GM12878 (cell line): ENCODE results near the gene SUOX. TPM values are rescaled to one million over a fixed set of nuclear protein-coding genes. Genes with fewer than 3 reads are reported as not detected.

Source experiments
- ATAC-seq: fragments of 200-7000 bp; cut with Tn5 transposase; 3 replicates; pipeline ENCODE4 v1.9.1; 2020; ENCODE audit warnings: mild to moderate bottlenecking, moderate library complexity
- BruUV-seq: library from RNA; stranded (reverse); fragments of 400-500 nt; replicated peaks from 2 replicates; lab custom pipeline; 2021; lab: Mats Ljungman, UMichigan
- CTCF ChIA-PET: fragments of 300-600 bp; sonication (Branson Sonifier 250); formaldehyde crosslinking; extraction: SDS; loops from one replicate; lab custom pipeline; 2021; ENCODE audit warnings: inconsistent platforms; lab: Yijun Ruan, JAX
- POLR2A ChIA-PET: fragments of 350-600 bp; formaldehyde crosslinking; extraction: SDS; loops from one replicate; lab custom pipeline; 2021; ENCODE audit warnings: inconsistent platforms; lab: Charles Lee
- RAD21 ChIA-PET: fragments of 300-600 bp; sonication (Branson Sonifier 250); formaldehyde crosslinking; loops from one replicate; lab custom pipeline; 2023; ENCODE audit warnings: antibody characterized with exemption; ENCODE audit not compliant: unreplicated experiment; lab: Charles Lee
- SMC1A ChIA-PET: fragments of 300-600 bp; sonication (Branson Sonifier 250); formaldehyde crosslinking; loops from one replicate; lab custom pipeline; 2023; ENCODE audit not compliant: unreplicated experiment, uncharacterized antibody; lab: Charles Lee
- DNase-seq: peaks from one replicate; pipeline ENCODE4 v3.0.0-alpha.2; 2011; ENCODE audit warnings: low read depth, low spot score
- FAIRE-seq: peaks from 3 replicates; lab custom pipeline; 2011; peaks lifted over from hg19 to GRCh38; lab: Jason Lieb, UNC
- H2AFZ ChIP-seq: 2 replicates; pipeline ENCODE4 v1.6.0; 2011; ENCODE audit warnings: low read depth, low read length, control low read depth; ENCODE audit not compliant: control insufficient read depth
- H3K27ac ChIP-seq: 2 replicates; pipeline ENCODE4 v1.5.1; 2011; ENCODE audit warnings: control low read depth; ENCODE audit not compliant: control insufficient read depth, insufficient read depth
- H3K27me3 ChIP-seq, 2 experiments: replicated peaks in 1 of 2; 2 replicates each; pipeline versions ENCODE4 v1.6.0 to v1.6.1; 2011; ENCODE audit warnings: low read length in 1 of 2; ENCODE audit not compliant: control insufficient read depth in 2 of 2, insufficient read depth in 2 of 2
- H3K36me3 ChIP-seq, 2 experiments: 2 replicates each; pipeline ENCODE4 v1.5.1; 2011; ENCODE audit warnings: low read length in 1 of 2; ENCODE audit not compliant: control insufficient read depth in 2 of 2, insufficient read depth in 2 of 2
- H3K4me1 ChIP-seq: 2 replicates; pipeline ENCODE4 v1.6.1; 2011; ENCODE audit warnings: mild to moderate bottlenecking, low read length, moderate library complexity, mixed read lengths; ENCODE audit not compliant: control insufficient read depth, insufficient read depth
- H3K4me2 ChIP-seq: 2 replicates; pipeline ENCODE4 v1.6.0; 2011; ENCODE audit warnings: control low read depth; ENCODE audit not compliant: control insufficient read depth, insufficient read depth
- H3K4me3 ChIP-seq: fragments of 200-600 bp; sonication (generic); 2 replicates; pipeline ENCODE4 v1.5.1; 2016
- H3K79me2 ChIP-seq: 2 replicates; pipeline ENCODE4 v1.6.0; 2011; ENCODE audit warnings: low read length; ENCODE audit not compliant: control insufficient read depth, insufficient read depth
- H3K9ac ChIP-seq: 2 replicates; pipeline ENCODE4 v1.8.0; 2011; ENCODE audit warnings: low read length, control low read depth, mixed read lengths; ENCODE audit not compliant: control insufficient read depth, insufficient read depth
- H3K9me3 ChIP-seq: replicated peaks from 3 replicates; pipeline ENCODE4 v1.5.1; 2011; ENCODE audit warnings: mild to moderate bottlenecking, low read length; ENCODE audit not compliant: control insufficient read depth, insufficient read depth
- H4K20me1 ChIP-seq: 2 replicates; pipeline ENCODE4 v1.6.0; 2011; ENCODE audit not compliant: control insufficient read depth, insufficient read depth
- ATF7 ChIP-seq: fragments of 450-650 bp; IDR thresholded peaks from 2 replicates; pipeline ENCODE4 v1.6.1; 2016; ENCODE audit warnings: low read depth, mild to moderate bottlenecking
- CBX5 ChIP-seq: sonication (generic); IDR thresholded peaks from 2 replicates; pipeline ENCODE4 v1.6.1; 2016; ENCODE audit warnings: low read depth, moderate library complexity, mild to moderate bottlenecking, inconsistent platforms
- EP300 ChIP-seq, 2 experiments: fragments of 150-350 bp in 1 of 2; IDR thresholded peaks; 2 replicates each; pipeline ENCODE4 v1.6.1; 2011 to 2012; ENCODE audit warnings: low read depth in 2 of 2, low read length in 2 of 2, borderline replicate concordance in 1 of 2, improper control_type of control experiment in 1 of 2, inconsistent platforms in 1 of 2; ENCODE audit not compliant: control insufficient read depth in 1 of 2
- HDAC6 ChIP-seq: fragments of 200-600 bp; sonication (generic); IDR thresholded peaks from one replicate; pipeline ENCODE4 v1.8.0; 2017; ENCODE audit warnings: antibody characterized with exemption; ENCODE audit not compliant: unreplicated experiment
- IKZF1 ChIP-seq: fragments of 450-650 bp; conservative IDR thresholded peaks from 2 replicates; pipeline ENCODE4 v1.6.1; 2017; ENCODE audit warnings: antibody characterized with exemption, mild to moderate bottlenecking
- IRF4 ChIP-seq: IDR thresholded peaks from 2 replicates; pipeline ENCODE4 v1.6.1; 2011; ENCODE audit warnings: low read depth, low read length
- MEF2B ChIP-seq: fragments of 450-650 bp; IDR thresholded peaks from 2 replicates; pipeline ENCODE4 v1.6.1; 2018; ENCODE audit warnings: mild to moderate bottlenecking, moderate library complexity; ENCODE audit not compliant: partially characterized antibody, poor library complexity, severe bottlenecking
- NFYB ChIP-seq: IDR thresholded peaks from 2 replicates; pipeline ENCODE4 v1.6.1; 2011; ENCODE audit warnings: low read depth, mild to moderate bottlenecking, low read length, improper control_type of control experiment, moderate library complexity; ENCODE audit not compliant: insufficient read depth
- NR2F1 ChIP-seq: fragments of 450-650 bp; conservative IDR thresholded peaks from 2 replicates; pipeline ENCODE4 v1.6.1; 2017; ENCODE audit warnings: mild to moderate bottlenecking
- POLR2AphosphoS5 ChIP-seq: IDR thresholded peaks from 2 replicates; pipeline ENCODE4 v1.6.1; 2011; ENCODE audit warnings: mild to moderate bottlenecking, low read length, inconsistent platforms
- SREBF1 ChIP-seq: IDR thresholded peaks from 2 replicates; pipeline ENCODE4 v1.6.1; 2012; ENCODE audit warnings: mild to moderate bottlenecking, low read length
- STAT1 ChIP-seq: fragments of 450-650 bp; conservative IDR thresholded peaks from 2 replicates; pipeline ENCODE4 v1.6.1; 2014; ENCODE audit warnings: antibody characterized with exemption, mild to moderate bottlenecking
- YBX1 ChIP-seq: fragments of 450-650 bp; IDR thresholded peaks from 2 replicates; pipeline ENCODE4 v1.6.1; 2016; ENCODE audit warnings: antibody characterized with exemption
- ZNF384 ChIP-seq: IDR thresholded peaks from 2 replicates; pipeline ENCODE4 v1.6.1; 2012; ENCODE audit warnings: low read depth, mild to moderate bottlenecking, low read length, improper control_type of control experiment, borderline replicate concordance
- WGBS: methylation state at CpG from one replicate; pipeline ENCODE4 v1.1.6; 2016; ENCODE audit warnings: low lambda C conversion rate; ENCODE audit not compliant: insufficient replicate concordance, insufficient coverage; ENCODE audit errors: missing lambda C conversion rate; 5-methylcytosine and 5-hydroxymethylcytosine counted together
- in situ Hi-C: fragments of 300-500 bp; cut with MboI; formaldehyde crosslinking; loops from 9 replicates; pipeline ENCODE4 v1.14.3; 2018; ENCODE audit warnings: mixed read lengths
- intact Hi-C: fragments of 100-400 bp; cut with micrococcal nuclease; formaldehyde crosslinking; loops from one replicate; pipeline ENCODE4 v1.14.2; 2022; ENCODE audit not compliant: unreplicated experiment
- polyA plus RNA-seq, 11 experiments: library from polyadenylated mRNA; depleted of rRNA in 4 of 11; unstranded in 6 of 11; stranded (reverse) in 5 of 11; fragments of >200 nt; fragmentation: Nextera tagmentation in 4 of 11; fragmentation: Illumina TruSeq in 1 of 11; extraction: Ambion mirVana in 4 of 11; extraction: Trizol in 1 of 11; gene quantifications; 1 replicate in 1 of 11; 2 replicates in 10 of 11; pipeline versions ENCODE4 v1.2.1 to v1.2.3, GENCODE V29; 2011 to 2016; ENCODE audit warnings: inconsistent platforms in 2 of 11, missing spikeins in 2 of 11, low read depth in 1 of 11
- total RNA-seq, 4 experiments: library from RNA; depleted of rRNA in 3 of 4; stranded (reverse); fragments of >200 nt in 3 of 4; fragmentation: Illumina TruSeq in 1 of 4; extraction: Trizol in 1 of 4; gene quantifications; 2 replicates each; pipeline versions ENCODE4 v1.2.1 to v1.2.3, GENCODE V29; 2013 to 2021
- TF ChIP-seq, protein P1 (sequence below): fragments of 450-650 bp; IDR thresholded peaks from 2 replicates; pipeline ENCODE4 v1.6.1; 2017; ENCODE audit warnings: mild to moderate bottlenecking, moderate library complexity
- TF ChIP-seq, protein P2 (sequence below): fragments of 450-650 bp; IDR thresholded peaks from 2 replicates; pipeline ENCODE4 v1.6.1; 2014; ENCODE audit warnings: mild to moderate bottlenecking
- TF ChIP-seq, protein P3 (sequence below): fragments of 450-650 bp; conservative IDR thresholded peaks from 2 replicates; pipeline ENCODE4 v1.6.1; 2017; ENCODE audit warnings: mild to moderate bottlenecking, moderate library complexity

SUOX gene
- total and polyA plus RNA-seq, 10 of the 15 experiments (the other 5 are each of a cell fraction or from before 2014, with no cell fraction given): 5.1 to 18.8 (median 13.4) TPM

DNA sequence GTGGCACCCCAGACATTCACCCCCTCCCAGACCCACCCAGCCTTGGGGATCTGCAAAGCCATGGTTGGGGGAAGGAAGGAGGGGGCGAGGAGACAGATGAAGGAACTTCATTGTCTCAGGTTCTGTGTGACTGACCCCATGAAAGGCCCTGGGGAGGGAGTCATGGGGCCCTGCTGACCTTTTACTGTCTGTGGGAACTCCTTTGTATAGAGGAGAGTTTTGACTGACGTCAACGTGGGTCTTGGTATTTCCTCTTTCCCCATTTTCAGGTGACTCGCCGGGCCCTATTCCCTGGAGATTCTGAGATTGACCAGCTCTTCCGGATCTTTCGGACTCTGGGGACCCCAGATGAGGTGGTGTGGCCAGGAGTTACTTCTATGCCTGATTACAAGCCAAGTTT is 26.3 kb upstream of the SUOX start:
- in situ Hi-C loops: no loop called here
- POLR2A ChIA-PET: interaction anchor here (0.6 to 2.5 kb wide), 4 partner anchors 12 to 233 kb away, joined by 3 to 27 read pairs (median 9); no protein-coding TSS in a partner anchor
- 31% methylated on average over 7 of the region's 7 CpGs for WGBS
- TF ChIP-seq NR2F1: peak; percentile 88
- TF ChIP-seq, protein P1, sequence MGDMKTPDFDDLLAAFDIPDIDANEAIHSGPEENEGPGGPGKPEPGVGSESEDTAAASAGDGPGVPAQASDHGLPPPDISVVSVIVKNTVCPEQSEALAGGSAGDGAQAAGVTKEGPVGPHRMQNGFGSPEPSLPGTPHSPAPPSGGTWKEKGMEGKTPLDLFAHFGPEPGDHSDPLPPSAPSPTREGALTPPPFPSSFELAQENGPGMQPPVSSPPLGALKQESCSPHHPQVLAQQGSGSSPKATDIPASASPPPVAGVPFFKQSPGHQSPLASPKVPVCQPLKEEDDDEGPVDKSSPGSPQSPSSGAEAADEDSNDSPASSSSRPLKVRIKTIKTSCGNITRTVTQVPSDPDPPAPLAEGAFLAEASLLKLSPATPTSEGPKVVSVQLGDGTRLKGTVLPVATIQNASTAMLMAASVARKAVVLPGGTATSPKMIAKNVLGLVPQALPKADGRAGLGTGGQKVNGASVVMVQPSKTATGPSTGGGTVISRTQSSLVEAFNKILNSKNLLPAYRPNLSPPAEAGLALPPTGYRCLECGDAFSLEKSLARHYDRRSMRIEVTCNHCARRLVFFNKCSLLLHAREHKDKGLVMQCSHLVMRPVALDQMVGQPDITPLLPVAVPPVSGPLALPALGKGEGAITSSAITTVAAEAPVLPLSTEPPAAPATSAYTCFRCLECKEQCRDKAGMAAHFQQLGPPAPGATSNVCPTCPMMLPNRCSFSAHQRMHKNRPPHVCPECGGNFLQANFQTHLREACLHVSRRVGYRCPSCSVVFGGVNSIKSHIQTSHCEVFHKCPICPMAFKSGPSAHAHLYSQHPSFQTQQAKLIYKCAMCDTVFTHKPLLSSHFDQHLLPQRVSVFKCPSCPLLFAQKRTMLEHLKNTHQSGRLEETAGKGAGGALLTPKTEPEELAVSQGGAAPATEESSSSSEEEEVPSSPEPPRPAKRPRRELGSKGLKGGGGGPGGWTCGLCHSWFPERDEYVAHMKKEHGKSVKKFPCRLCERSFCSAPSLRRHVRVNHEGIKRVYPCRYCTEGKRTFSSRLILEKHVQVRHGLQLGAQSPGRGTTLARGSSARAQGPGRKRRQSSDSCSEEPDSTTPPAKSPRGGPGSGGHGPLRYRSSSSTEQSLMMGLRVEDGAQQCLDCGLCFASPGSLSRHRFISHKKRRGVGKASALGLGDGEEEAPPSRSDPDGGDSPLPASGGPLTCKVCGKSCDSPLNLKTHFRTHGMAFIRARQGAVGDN: 0 out of 2 replicates have a peak, but pooled peaks have one; percentile 19
- peak; percentile 85 for TF ChIP-seq MEF2B
- TF ChIP-seq HDAC6: no peak
- TF ChIP-seq YBX1: no peak
- no peak for TF ChIP-seq IRF4
- no peak for TF ChIP-seq STAT1
- TF ChIP-seq ATF7: peak; percentile 61
- TF ChIP-seq, protein P2, sequence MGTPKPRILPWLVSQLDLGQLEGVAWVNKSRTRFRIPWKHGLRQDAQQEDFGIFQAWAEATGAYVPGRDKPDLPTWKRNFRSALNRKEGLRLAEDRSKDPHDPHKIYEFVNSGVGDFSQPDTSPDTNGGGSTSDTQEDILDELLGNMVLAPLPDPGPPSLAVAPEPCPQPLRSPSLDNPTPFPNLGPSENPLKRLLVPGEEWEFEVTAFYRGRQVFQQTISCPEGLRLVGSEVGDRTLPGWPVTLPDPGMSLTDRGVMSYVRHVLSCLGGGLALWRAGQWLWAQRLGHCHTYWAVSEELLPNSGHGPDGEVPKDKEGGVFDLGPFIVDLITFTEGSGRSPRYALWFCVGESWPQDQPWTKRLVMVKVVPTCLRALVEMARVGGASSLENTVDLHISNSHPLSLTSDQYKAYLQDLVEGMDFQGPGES: no peak
- no peak for TF ChIP-seq NFYB
- peak; percentile 60 for TF ChIP-seq IKZF1
- no peak for TF ChIP-seq CBX5
- 0 out of 4 replicates have a peak, but pooled peaks of 1 of the 2 experiments have one; percentile 20 for TF ChIP-seq EP300 (IDR thresholded peaks at IDR 0.05; ENCODE audit: borderline replicate concordance in 1 of 2, control insufficient read depth in 1 of 2, low read depth in 2 of 2, low read length in 2 of 2)
- no peak for TF ChIP-seq SREBF1
- TF ChIP-seq, protein P3, sequence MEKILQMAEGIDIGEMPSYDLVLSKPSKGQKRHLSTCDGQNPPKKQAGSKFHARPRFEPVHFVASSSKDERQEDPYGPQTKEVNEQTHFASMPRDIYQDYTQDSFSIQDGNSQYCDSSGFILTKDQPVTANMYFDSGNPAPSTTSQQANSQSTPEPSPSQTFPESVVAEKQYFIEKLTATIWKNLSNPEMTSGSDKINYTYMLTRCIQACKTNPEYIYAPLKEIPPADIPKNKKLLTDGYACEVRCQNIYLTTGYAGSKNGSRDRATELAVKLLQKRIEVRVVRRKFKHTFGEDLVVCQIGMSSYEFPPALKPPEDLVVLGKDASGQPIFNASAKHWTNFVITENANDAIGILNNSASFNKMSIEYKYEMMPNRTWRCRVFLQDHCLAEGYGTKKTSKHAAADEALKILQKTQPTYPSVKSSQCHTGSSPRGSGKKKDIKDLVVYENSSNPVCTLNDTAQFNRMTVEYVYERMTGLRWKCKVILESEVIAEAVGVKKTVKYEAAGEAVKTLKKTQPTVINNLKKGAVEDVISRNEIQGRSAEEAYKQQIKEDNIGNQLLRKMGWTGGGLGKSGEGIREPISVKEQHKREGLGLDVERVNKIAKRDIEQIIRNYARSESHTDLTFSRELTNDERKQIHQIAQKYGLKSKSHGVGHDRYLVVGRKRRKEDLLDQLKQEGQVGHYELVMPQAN: no peak
- no peak for TF ChIP-seq ZNF384
- 0 out of 2 replicates have a peak, but pooled peaks have one; percentile 41 for TF ChIP-seq POLR2AphosphoS5

More for the DNA sequence above, 26.3 kb upstream of the SUOX start:
- DNase-seq (no peak), ATAC-seq (no peak), FAIRE-seq (no peak)
- intact Hi-C loops: loop anchor here (5.0 kb wide), 1 partner anchor 477 kb away; the partner anchor contains the start of gene TIMELESS
- no peaks in the 10 kb centered on the region for H4K20me1 ChIP-seq
- H3K36me3 ChIP-seq: peaks cover 0 to 7% of the 10 kb centered on the region in 2 experiments; a peak in 3 of 4 replicates
- H3K4me1 ChIP-seq: peaks cover 14% of the 10 kb centered on the region
- no peak overlapping the region for H3K9ac ChIP-seq
- peak overlapping the region; percentile 5; the same call in 1 of the 2 replicates for H3K4me3 ChIP-seq
- H3K79me2 ChIP-seq: peaks cover 49% of the 10 kb centered on the region
- no peak overlapping the region for H2AFZ ChIP-seq
- no peaks in the 10 kb centered on the region for H3K27me3 ChIP-seq
- SMC1A ChIA-PET: interaction anchor here (1.0 kb wide), 1 partner anchor 41 kb away, joined by 3 read pairs; no protein-coding TSS in a partner anchor
- no peak overlapping the region for H3K27ac ChIP-seq
- BruUV-seq: no TSS peak
- H3K4me2 ChIP-seq: no peak overlapping the region; the same call in 1 of the 2 replicates
- CTCF ChIA-PET: interaction anchor here (0.8 to 1.9 kb wide), 5 partner anchors 22 to 232 kb away, joined by 3 to 7 read pairs (median 3); no protein-coding TSS in a partner anchor
- RAD21 ChIA-PET: no interaction called here
- H3K9me3 ChIP-seq: no peaks in the 10 kb centered on the region
